K562 (cell line): ENCODE results near the gene RCOR1. TPM values are rescaled to one million over a fixed set of nuclear protein-coding genes. Genes with fewer than 3 reads are reported as not detected.

Experiments used
- ARID1B ChIP-seq: fragments of 450-650 bp; IDR thresholded peaks from 2 replicates; pipeline ENCODE4 v1.6.1; 2016; ENCODE audit warnings: antibody characterized with exemption, mild to moderate bottlenecking, inconsistent platforms
- DIDO1 ChIP-seq: fragments of 450-650 bp; IDR thresholded peaks from 2 replicates; pipeline ENCODE4 v1.6.1; 2016; ENCODE audit warnings: low read depth, missing biosample characterization, missing genetic modification characterization
- EHMT2 ChIP-seq: fragments of 450-650 bp; IDR thresholded peaks from 2 replicates; pipeline ENCODE4 v1.6.1; 2018; ENCODE audit warnings: antibody characterized with exemption
- FOXK1 ChIP-seq: sonication (generic); formaldehyde crosslinking; IDR thresholded peaks from 2 replicates; pipeline ENCODE4 v1.8.0; 2022; ENCODE audit warnings: missing genetic modification reagents, mild to moderate bottlenecking, borderline replicate concordance
- GABPA ChIP-seq: fragments of 200-800 bp; sonication (Bioruptor generic); conservative IDR thresholded peaks from 2 replicates; pipeline ENCODE4 v1.6.1; 2016; ENCODE audit warnings: low read depth, missing genetic modification characterization, missing compliant biosample characterization
- IFI16 ChIP-seq: fragments of 250-450 bp; sonication (Bioruptor Pico); IDR thresholded peaks from 2 replicates; pipeline ENCODE4 v2.1.2; 2022; ENCODE audit warnings: mild to moderate bottlenecking, inconsistent platforms
- NFIX ChIP-seq: fragments of 250-450 bp; sonication (Bioruptor Pico); IDR thresholded peaks from 2 replicates; pipeline ENCODE4 v1.4.0; 2020; ENCODE audit warnings: low read depth, mild to moderate bottlenecking, moderate library complexity
- NR2F6 ChIP-seq: fragments of 450-650 bp; formaldehyde crosslinking; IDR thresholded peaks from 2 replicates; pipeline ENCODE4 v1.4.0; 2020; ENCODE audit warnings: mild to moderate bottlenecking
- RCOR1 ChIP-seq, 2 experiments: IDR thresholded peaks; 2 replicates each; pipeline ENCODE4 v1.6.1; 2012; ENCODE audit warnings: low read depth in 2 of 2, low read length in 2 of 2, borderline replicate concordance in 1 of 2, improper control_type of control experiment in 1 of 2
- SMAD4 ChIP-seq: fragments of 250-450 bp; sonication (Bioruptor Pico); conservative IDR thresholded peaks from 2 replicates; pipeline ENCODE4 v1.8.0; 2021; ENCODE audit warnings: inconsistent platforms, mild to moderate bottlenecking, moderate library complexity
- TCF15 ChIP-seq: fragments of 250-450 bp; sonication (Bioruptor Pico); IDR thresholded peaks from 2 replicates; pipeline ENCODE4 v1.8.0; 2022; ENCODE audit warnings: moderate library complexity, mild to moderate bottlenecking, inconsistent platforms
- TCFL5 ChIP-seq: fragments of 250-450 bp; sonication (Bioruptor Pico); conservative IDR thresholded peaks from 2 replicates; pipeline ENCODE4 v1.6.1; 2021; ENCODE audit warnings: mild to moderate bottlenecking, moderate library complexity, matching md5 sums
- ZNF644 ChIP-seq: fragments of 200-800 bp; sonication (Bioruptor generic); IDR thresholded peaks from 2 replicates; pipeline ENCODE4 v1.6.1; 2016; ENCODE audit warnings: low read depth, missing genetic modification characterization, missing compliant biosample characterization
- polyA plus RNA-seq, 8 experiments: library from polyadenylated mRNA; depleted of rRNA in 4 of 8; stranded (reverse) in 5 of 8; unstranded in 3 of 8; fragments of >200 nt; fragmentation: Nextera tagmentation in 2 of 8; fragmentation: Illumina TruSeq in 1 of 8; extraction: Ambion mirVana in 2 of 8; extraction: Trizol in 1 of 8; gene quantifications; 2 replicates each; pipeline versions ENCODE4 v1.2.1 to v1.2.3, GENCODE V29; 2011 to 2014; ENCODE audit warnings: inconsistent platforms in 1 of 8, missing spikeins in 1 of 8
- total RNA-seq, 7 experiments: library from RNA; depleted of rRNA in 6 of 7; stranded (reverse); fragments of >200 nt in 6 of 7; fragmentation: Illumina TruSeq in 2 of 7; extraction: Trizol in 2 of 7; gene quantifications; 2 replicates each; pipeline versions ENCODE4 v1.2.1 to v1.2.3, GENCODE V29; 2011 to 2021; ENCODE audit warnings: low replicate concordance in 1 of 7
- TF ChIP-seq, protein P1 (sequence below): fragments of 450-650 bp; formaldehyde crosslinking; IDR thresholded peaks from 2 replicates; pipeline ENCODE4 v1.4.0; 2022; ENCODE audit warnings: missing genetic modification characterization

The RCOR1 gene
- total and polyA plus RNA-seq, 9 of the 15 experiments (the other 6 are each of a cell fraction or from before 2014, with no cell fraction given), result 8.5 to 47.9 (median 20.9) TPM

GRCh38 chr14:102550927-102551401 lies 41.5 kb upstream of the RCOR1 start (continued):
- TF ChIP-seq TCF15 (CRISPR knock-in tag) (peak; percentile 92), ZNF644 (tag) (peak; percentile 99), SMAD4 (CRISPR knock-in tag) (peak; percentile 97), IFI16 (CRISPR knock-in tag) (peak; percentile 87), NFIX (CRISPR knock-in tag) (0 out of 2 replicates have a peak, but pooled peaks have one; percentile 24), RCOR1 (IDR thresholded peaks at IDR 0.05; ENCODE audit: borderline replicate concordance in 1 of 2, low read depth in 2 of 2, low read length in 2 of 2) (0 out of 4 replicates have a peak, but pooled peaks of 1 of the 2 experiments have one; percentile 24), EHMT2 (peak; percentile 75; the same call in 1 of the 2 replicates), GABPA (peak; percentile 42), TCFL5 (CRISPR knock-in tag) (peak; percentile 94), ARID1B (peak; percentile 41), FOXK1 (CRISPR knock-in tag) (0 out of 2 replicates have a peak, but pooled peaks have one; percentile 51), DIDO1 (tag) (peak; percentile 94), NR2F6 (peak; percentile 73; the same call in 1 of the 2 replicates)
- TF ChIP-seq, protein P1, sequence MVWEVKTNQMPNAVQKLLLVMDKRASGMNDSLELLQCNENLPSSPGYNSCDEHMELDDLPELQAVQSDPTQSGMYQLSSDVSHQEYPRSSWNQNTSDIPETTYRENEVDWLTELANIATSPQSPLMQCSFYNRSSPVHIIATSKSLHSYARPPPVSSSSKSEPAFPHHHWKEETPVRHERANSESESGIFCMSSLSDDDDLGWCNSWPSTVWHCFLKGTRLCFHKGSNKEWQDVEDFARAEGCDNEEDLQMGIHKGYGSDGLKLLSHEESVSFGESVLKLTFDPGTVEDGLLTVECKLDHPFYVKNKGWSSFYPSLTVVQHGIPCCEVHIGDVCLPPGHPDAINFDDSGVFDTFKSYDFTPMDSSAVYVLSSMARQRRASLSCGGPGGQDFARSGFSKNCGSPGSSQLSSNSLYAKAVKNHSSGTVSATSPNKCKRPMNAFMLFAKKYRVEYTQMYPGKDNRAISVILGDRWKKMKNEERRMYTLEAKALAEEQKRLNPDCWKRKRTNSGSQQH (CRISPR knock-in tag), result peak; percentile 94
